Measurements from ENCODE around the gene MCM6.

GRCh38 chr2:135890149-135890548 lies 13.9 kb upstream of the MCM6 start:
- TF ChIP-seq CTCF (IDR thresholded peaks at IDR 0.05 in 2 of 3, conservative IDR thresholded peaks at IDR 0.05 in 1 of 3; ENCODE audit: borderline replicate concordance in 1 of 3, insufficient read depth in 1 of 3, low read depth in 2 of 3, low read length in 2 of 3) (no peak), YY1 (IDR thresholded peaks at IDR 0.05; ENCODE audit: extremely low read depth, insufficient replicate concordance, low read depth, low read length) (no peak), POLR2A (IDR thresholded peaks at IDR 0.05; ENCODE audit: borderline replicate concordance, extremely low read depth, insufficient read depth, insufficient read length) (no peak), EZH2phosphoT487 (IDR thresholded peaks at IDR 0.05; ENCODE audit: borderline replicate concordance) (no peak), JUND (IDR thresholded peaks at IDR 0.05) (no peak), TCF7L2 (IDR thresholded peaks at IDR 0.05; ENCODE audit: borderline replicate concordance, extremely low read depth, insufficient read depth, insufficient read length) (no peak), EZH2 (IDR thresholded peaks at IDR 0.05) (no peak), ZBTB33 (IDR thresholded peaks at IDR 0.05; ENCODE audit: extremely low read depth, insufficient replicate concordance, low read length) (no peak), ZNF274 (IDR thresholded peaks at IDR 0.05; ENCODE audit: low read depth, low read length) (no peak), REST (IDR thresholded peaks at IDR 0.05; ENCODE audit: low read depth) (no peak), ELF1 (IDR thresholded peaks at IDR 0.05; ENCODE audit: borderline replicate concordance, low read depth) (no peak), MAX (IDR thresholded peaks at IDR 0.05) (no peak), SRF (IDR thresholded peaks at IDR 0.05; ENCODE audit: low read depth) (no peak)

Measured in HCT116 (cell line).